Measurements from ENCODE around the gene HHIPL1.
"Not testable (repeated sequence)": the region's sequence is repeated elsewhere in the genome, so short reads cannot be mapped to it uniquely, and the experiment has no call there.

The HHIPL1 gene

GRCh38 chr14:99651953-99652746, 7.2 kb downstream of the HHIPL1 start:
- Mint-ChIP-seq H3K36me3 (ENCODE audit: low read depth) (no peaks in the 10 kb centered on the region), H3K9me3 (no peaks in the 10 kb centered on the region), H3K27me3 (ENCODE audit: low read depth) (peaks cover 5% of the 10 kb centered on the region), H3K4me3 (no peak overlapping the region), H3K27ac (no peak overlapping the region), H3K4me1 (ENCODE audit: low read depth) (no peaks in the 10 kb centered on the region)
- no peak for DNase-seq (ENCODE audit: low spot score)

- DNase-seq (ENCODE audit: low spot score): no peak
- Mint-ChIP-seq H3K4me3 (no peak overlapping the region), H3K9me3 (no peaks in the 10 kb centered on the region), H3K36me3 (ENCODE audit: low read depth) (no peaks in the 10 kb centered on the region), H3K4me1 (ENCODE audit: low read depth) (no peaks in the 10 kb centered on the region), H3K27ac (no peak overlapping the region), H3K27me3 (ENCODE audit: low read depth) (peaks cover 21% of the 10 kb centered on the region)
These were observed 9.5 kb downstream of the HHIPL1 start for GRCh38 chr14:99654235-99654985.

GRCh38 chr14:99655521-99655920, 10.6 kb downstream of the HHIPL1 start:
- no peak overlapping the region for H3K4me3 Mint-ChIP-seq
- no peaks in the 10 kb centered on the region for H3K4me1 Mint-ChIP-seq (ENCODE audit: low read depth)
- peaks cover 28% of the 10 kb centered on the region for H3K27me3 Mint-ChIP-seq (ENCODE audit: low read depth)
- H3K27ac Mint-ChIP-seq: no peak overlapping the region
- no peaks in the 10 kb centered on the region for H3K36me3 Mint-ChIP-seq (ENCODE audit: low read depth)
- no peak for DNase-seq (ENCODE audit: low spot score)
- H3K9me3 Mint-ChIP-seq: no peaks in the 10 kb centered on the region

- H3K27ac Mint-ChIP-seq: no peak overlapping the region
- no peaks in the 10 kb centered on the region for H3K4me1 Mint-ChIP-seq (ENCODE audit: low read depth)
- H3K27me3 Mint-ChIP-seq (ENCODE audit: low read depth): peaks cover 34% of the 10 kb centered on the region
These were observed 11.2 kb downstream of the HHIPL1 start for GRCh38 chr14:99656171-99656570.

GRCh38 chr14:99657645-99658155, 12.8 kb downstream of the HHIPL1 start:
- no peaks in the 10 kb centered on the region for H3K9me3 Mint-ChIP-seq
- peaks cover 42% of the 10 kb centered on the region for H3K27me3 Mint-ChIP-seq (ENCODE audit: low read depth)
- no peak overlapping the region for H3K27ac Mint-ChIP-seq
- H3K36me3 Mint-ChIP-seq (ENCODE audit: low read depth): no peaks in the 10 kb centered on the region
- no peaks in the 10 kb centered on the region for H3K4me1 Mint-ChIP-seq (ENCODE audit: low read depth)
- H3K4me3 Mint-ChIP-seq: no peak overlapping the region
- DNase-seq (ENCODE audit: low spot score): no peak

More at GRCh38 chr14:99656171-99656570, 11.2 kb downstream of the HHIPL1 start:
- H3K4me3 Mint-ChIP-seq: no peak overlapping the region
- H3K36me3 Mint-ChIP-seq (ENCODE audit: low read depth): no peaks in the 10 kb centered on the region
- H3K9me3 Mint-ChIP-seq: no peaks in the 10 kb centered on the region
- DNase-seq (ENCODE audit: low spot score): no peak

GRCh38 chr14:99658218-99658845, 13.4 kb downstream of the HHIPL1 start:
- H3K4me3 Mint-ChIP-seq: no peak overlapping the region
- H3K36me3 Mint-ChIP-seq (ENCODE audit: low read depth): no peaks in the 10 kb centered on the region
- peaks cover 42% of the 10 kb centered on the region for H3K27me3 Mint-ChIP-seq (ENCODE audit: low read depth)
- DNase-seq (ENCODE audit: low spot score): no peak
- H3K9me3 Mint-ChIP-seq: no peaks in the 10 kb centered on the region
- H3K4me1 Mint-ChIP-seq (ENCODE audit: low read depth): no peaks in the 10 kb centered on the region
- H3K27ac Mint-ChIP-seq: no peak overlapping the region

- Mint-ChIP-seq H3K27me3 (ENCODE audit: low read depth) (peaks cover 42% of the 10 kb centered on the region), H3K36me3 (ENCODE audit: low read depth) (no peaks in the 10 kb centered on the region), H3K9me3 (no peaks in the 10 kb centered on the region), H3K27ac (no peak overlapping the region), H3K4me1 (ENCODE audit: low read depth) (no peaks in the 10 kb centered on the region), H3K4me3 (no peak overlapping the region)
- DNase-seq (ENCODE audit: low spot score): no peak
These were observed 14.4 kb downstream of the HHIPL1 start for GRCh38 chr14:99659333-99659741.

- Mint-ChIP-seq H3K9me3 (no peaks in the 10 kb centered on the region), H3K36me3 (ENCODE audit: low read depth) (no peaks in the 10 kb centered on the region), H3K27me3 (ENCODE audit: low read depth) (peaks cover 39% of the 10 kb centered on the region), H3K4me1 (ENCODE audit: low read depth) (no peaks in the 10 kb centered on the region), H3K4me3 (no peak overlapping the region), H3K27ac (no peak overlapping the region)
- no peak for DNase-seq (ENCODE audit: low spot score)
These were observed 15.2 kb downstream of the HHIPL1 start for GRCh38 chr14:99660006-99660566.

GRCh38 chr14:99660794-99661193, 15.9 kb downstream of the HHIPL1 start:
- no peaks in the 10 kb centered on the region for H3K4me1 Mint-ChIP-seq (ENCODE audit: low read depth)
- H3K36me3 Mint-ChIP-seq (ENCODE audit: low read depth): no peaks in the 10 kb centered on the region
- no peak overlapping the region for H3K27ac Mint-ChIP-seq
- no peaks in the 10 kb centered on the region for H3K9me3 Mint-ChIP-seq
- H3K27me3 Mint-ChIP-seq (ENCODE audit: low read depth): peaks cover 39% of the 10 kb centered on the region
- DNase-seq (ENCODE audit: low spot score): no peak
- no peak overlapping the region for H3K4me3 Mint-ChIP-seq

- H3K27ac Mint-ChIP-seq, H3K4me3 Mint-ChIP-seq: not testable (repeated sequence)
- H3K27me3 Mint-ChIP-seq (ENCODE audit: low read depth): peaks cover 36% of the 10 kb centered on the region
These were observed 16.3 kb downstream of the HHIPL1 start for GRCh38 chr14:99661206-99661605.

GRCh38 chr14:99662846-99663245, 17.9 kb downstream of the HHIPL1 start:
- Mint-ChIP-seq H3K9me3 (no peaks in the 10 kb centered on the region), H3K27me3 (ENCODE audit: low read depth) (peaks cover 32% of the 10 kb centered on the region), H3K36me3 (ENCODE audit: low read depth) (no peaks in the 10 kb centered on the region), H3K4me1 (ENCODE audit: low read depth) (no peaks in the 10 kb centered on the region), H3K27ac (no peak overlapping the region), H3K4me3 (no peak overlapping the region)
- DNase-seq (ENCODE audit: low spot score): no peak

More at GRCh38 chr14:99661206-99661605, 16.3 kb downstream of the HHIPL1 start:
- H3K9me3 Mint-ChIP-seq; DNase-seq (ENCODE audit: low spot score); H3K36me3 Mint-ChIP-seq (ENCODE audit: low read depth); H3K4me1 Mint-ChIP-seq (ENCODE audit: low read depth): not testable (repeated sequence)

- H3K4me3 Mint-ChIP-seq: no peak overlapping the region
- peaks cover 26% of the 10 kb centered on the region for H3K27me3 Mint-ChIP-seq (ENCODE audit: low read depth)
- H3K27ac Mint-ChIP-seq: no peak overlapping the region
- H3K36me3 Mint-ChIP-seq (ENCODE audit: low read depth): no peaks in the 10 kb centered on the region
- DNase-seq (ENCODE audit: low spot score): no peak
- H3K4me1 Mint-ChIP-seq (ENCODE audit: low read depth): no peaks in the 10 kb centered on the region
- no peaks in the 10 kb centered on the region for H3K9me3 Mint-ChIP-seq
These were observed 18.6 kb downstream of the HHIPL1 start for GRCh38 chr14:99663386-99664057.

All from T-helper 2 cell treated with Interferon-gamma antibody and Interleukin-4, amounts not matched to agents 5 μg/mL and 100 μg/mL, for 36 hours (primary cell).